ENCODE measurements around the gene ADAMTS14.

The ADAMTS14 gene

DNA sequence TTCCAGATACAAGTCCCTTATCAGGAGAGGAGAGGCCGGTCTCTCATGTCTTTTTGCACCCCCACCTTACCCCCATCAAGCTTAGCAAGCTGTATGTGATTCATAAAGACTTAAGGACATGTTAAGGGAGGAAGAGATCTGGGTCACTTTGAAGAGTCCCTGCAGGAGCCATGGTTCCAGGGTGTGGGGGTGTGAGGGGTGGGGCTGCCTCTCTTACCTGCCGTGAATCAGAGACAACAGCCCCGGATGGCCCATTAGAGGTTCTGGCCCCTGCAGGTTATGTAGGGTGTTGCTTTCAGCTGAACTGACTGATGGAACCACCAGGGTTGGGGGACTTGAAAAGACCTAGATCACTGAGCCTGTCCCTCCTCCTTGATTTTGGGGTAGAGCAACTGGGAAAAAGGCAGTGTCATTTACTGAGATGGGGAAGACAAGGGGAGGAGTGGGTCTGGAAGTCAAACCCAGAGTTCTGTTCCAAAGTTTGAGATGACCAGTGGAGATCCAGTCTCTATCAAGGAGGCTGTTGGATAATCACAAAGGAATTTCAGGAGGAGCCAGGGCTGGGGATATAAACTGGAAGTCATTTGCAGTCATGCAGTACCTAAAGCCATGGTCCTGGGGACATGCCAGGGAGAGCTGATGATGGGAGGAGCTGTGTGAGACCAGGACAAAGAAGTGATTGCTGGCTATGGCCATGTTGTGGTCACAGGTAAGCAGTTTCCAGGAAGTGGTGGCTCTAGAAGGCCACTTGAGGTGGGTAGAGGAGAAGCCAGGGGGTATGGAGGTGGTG, 23.1 kb downstream of the ADAMTS14 start:
- no peak for DNase-seq

DNA sequence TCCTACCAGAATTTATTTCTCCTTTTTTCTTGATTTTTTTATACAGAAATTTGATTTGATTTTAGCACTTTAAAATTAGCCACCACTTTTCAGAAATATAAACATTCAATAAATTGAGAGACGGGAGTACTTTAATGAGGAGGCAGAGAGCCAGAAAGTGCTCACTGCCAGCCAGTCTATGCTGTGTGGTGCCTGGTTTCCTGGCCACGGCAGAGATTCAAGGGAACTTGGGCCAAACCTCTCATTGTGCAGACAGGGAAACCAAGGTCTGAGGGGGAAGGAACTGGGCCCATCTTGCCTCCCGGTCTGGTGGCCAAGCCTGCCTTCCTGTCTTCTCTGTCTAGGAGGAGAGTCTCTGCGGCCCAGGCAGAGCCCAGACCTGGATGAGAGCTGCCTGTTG, 25.9 kb downstream of the ADAMTS14 start:
- no peak for DNase-seq

DNA sequence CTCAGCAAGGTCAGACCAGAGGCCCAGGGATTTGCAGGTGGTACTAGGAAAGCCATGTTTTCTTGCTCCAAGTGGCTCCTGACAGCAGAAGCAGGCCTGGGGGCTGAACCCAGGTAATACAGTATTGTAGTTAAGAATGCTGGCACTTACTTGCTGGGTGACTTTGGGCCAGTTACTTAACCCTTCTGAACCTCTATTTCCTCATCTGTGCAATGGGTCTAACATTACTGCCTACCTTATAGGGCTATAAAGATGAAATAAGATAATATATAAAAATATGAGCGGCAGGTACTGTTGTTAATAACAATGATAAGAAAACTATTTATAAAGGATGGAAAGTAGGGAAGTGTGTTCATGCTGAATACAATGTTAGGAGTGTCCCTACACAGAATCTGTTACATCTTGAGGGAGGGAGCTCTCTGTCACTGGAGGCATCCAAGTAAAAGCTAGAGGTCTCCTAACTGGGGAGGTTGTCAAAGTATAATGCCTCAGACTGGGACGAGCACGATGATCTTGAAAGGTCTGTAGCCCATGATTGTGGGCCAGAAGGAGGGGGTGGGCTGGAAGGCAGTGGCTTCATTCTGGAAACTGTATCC, 26.9 kb downstream of the ADAMTS14 start:
- no peak for DNase-seq

DNA sequence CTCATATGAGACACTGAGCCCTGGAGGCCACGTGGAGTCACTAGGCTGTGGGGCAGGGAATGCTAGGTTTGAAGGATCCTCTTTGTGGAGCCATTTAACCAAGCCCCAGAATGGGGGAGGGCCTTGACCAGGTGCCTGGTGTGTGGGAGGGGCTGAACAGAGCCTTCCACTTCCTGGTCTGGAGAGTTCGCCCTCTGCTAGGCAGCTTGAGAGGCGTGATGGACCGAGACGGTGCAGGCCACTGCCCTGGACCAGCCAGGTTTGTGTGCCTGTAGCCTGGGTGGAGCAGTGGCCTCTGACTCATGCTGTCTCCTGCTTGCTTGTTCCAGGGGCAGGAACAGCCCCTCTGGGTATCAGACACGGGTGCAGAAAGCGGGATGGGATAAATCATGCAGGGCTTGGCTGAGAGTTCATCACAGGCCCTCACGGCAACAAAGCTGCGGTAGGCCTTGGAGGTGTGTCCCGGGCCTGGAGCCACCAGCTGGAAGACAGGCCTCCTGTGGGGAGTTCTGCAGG, 27.4 kb downstream of the ADAMTS14 start:
- DNase-seq = no peak

DNA sequence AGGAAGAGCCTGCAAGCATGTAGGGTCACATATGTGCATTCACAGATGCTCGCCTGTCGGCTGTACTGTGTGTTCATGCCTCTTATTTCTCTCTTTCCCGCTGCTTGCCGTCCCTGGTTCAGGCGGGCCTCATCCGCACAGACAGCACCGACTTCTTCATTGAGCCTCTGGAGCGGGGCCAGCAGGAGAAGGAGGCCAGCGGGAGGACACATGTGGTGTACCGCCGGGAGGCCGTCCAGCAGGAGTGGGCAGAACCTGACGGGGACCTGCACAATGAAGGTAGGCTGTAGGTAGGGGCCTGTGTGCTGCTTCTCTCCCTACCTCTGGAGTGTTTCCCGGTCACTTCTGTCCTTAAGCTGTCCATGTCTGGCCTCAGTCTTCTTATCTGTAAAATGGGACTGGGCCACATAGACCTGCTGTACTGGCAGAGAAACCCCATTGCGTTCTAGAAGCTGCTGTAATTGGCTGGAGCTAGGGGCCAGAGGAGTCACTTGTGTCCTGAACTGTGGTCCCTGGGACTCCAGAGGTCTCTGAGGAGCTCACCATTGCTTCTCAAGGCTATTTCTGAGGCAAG, 30.0 kb downstream of the ADAMTS14 start:
- DNase-seq = no peak

DNA sequence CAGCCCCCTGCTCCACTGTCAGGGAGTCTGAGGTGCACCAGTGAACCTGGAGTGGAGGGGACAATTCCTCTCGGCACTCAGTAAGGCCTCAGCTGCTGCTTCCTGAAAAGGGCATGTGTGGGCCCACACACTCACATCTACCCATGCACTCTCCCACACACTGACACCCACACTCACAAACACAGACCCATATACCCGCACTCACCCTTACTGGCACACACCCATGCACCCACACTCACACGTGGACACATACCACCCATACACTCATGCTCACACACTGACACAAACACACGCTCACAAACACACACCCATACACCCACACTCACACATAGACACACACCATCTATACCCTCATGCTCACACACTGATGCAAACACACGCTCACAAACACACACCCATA, 31.9 kb downstream of the ADAMTS14 start:
- DNase-seq = no peak

DNA sequence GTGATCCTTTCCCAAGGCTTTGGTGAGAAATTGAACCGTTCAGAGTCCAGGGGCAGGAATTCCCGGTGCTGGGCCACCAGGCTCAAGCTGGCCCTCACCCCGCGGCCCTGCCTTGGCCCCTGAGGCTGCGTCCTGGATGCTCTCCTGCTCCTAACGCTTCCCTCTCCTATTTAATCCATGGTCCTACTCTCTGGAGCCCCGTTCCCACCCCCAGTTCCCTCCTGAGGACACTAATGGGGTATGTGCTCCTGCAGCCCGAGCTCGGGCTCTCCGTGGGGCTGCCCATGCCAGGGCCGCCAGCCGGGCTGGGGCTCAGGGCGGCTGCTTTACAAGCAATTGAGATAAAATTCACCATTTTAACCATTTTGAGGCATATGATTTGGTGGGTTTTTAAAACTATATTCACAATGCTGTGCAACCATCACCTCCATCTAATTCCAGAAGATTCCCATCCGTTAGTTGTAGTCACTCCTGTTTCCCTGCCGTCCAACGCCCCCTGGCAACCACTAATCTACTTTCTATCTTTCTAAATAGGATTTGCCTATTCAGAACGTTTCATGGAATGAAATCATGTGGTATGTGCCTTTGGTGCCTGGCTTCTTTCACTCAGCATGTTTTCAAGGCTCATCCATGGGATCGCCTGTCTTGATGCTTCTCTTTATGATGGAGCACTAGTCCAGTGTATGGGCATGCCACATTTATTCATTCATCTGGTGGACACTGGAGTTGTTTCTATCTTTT, 33.0 kb downstream of the ADAMTS14 start:
- DNase-seq = no peak

DNA sequence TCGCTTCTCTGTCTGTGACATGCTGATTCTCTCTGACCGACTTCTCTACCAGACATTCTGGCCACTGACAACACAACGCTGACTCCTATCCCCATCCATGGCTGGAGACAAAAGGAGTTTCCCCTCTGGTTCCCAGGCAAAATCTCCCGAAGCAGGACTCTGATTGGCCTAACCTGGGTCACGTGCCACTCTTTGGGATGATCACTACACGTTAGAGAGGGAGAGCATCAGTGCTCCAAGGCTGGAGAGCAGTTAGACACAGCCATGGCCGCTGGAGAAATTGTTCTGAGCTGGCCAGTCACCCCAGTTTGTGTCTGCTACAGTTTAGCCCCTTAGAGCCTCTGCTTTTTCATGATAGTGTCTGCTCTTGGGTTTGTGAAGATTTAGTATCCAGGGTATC, 38.9 kb downstream of the ADAMTS14 start:
- DNase-seq = no peak

DNA sequence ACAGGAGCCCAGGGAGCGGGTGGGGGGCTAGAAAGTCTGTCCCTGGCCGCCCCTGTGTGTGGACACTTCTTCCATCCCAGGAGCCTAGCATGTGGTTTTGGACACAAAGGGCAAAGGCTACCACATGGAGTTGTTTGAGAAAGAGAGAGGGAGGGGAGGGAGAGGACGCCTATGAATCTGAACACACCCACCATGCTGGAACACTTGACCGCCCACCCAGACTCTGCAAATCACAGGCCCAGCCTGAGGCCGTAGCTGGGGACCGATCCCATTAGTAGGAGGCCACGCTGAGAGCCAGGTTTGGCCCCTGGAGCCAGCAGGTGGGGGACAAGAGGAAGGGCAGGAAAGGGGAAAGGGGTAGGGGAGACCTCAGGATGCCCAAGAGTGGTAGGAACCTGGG, 39.6 kb downstream of the ADAMTS14 start:
- DNase-seq = no peak

DNA sequence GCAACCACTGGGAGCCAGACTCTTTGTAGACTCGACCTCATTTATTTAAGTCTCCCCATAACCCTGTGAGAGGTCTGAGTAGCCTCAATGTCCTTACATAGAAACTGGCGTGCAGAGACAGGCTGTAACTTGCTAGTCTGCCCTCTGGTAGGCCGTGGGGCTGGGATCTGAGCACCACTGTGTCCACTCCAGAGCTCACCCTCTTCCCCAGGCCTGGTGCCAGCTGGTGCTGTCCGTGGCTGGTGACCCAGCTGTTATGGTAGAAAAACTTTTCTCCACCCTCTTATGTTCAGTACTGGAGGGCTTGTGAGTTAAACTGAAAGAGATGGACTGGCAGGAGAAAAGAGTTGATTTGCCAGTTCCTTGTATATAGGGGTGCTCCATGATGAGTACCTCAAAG, 41.9 kb downstream of the ADAMTS14 start:
- no peak for DNase-seq

DNA sequence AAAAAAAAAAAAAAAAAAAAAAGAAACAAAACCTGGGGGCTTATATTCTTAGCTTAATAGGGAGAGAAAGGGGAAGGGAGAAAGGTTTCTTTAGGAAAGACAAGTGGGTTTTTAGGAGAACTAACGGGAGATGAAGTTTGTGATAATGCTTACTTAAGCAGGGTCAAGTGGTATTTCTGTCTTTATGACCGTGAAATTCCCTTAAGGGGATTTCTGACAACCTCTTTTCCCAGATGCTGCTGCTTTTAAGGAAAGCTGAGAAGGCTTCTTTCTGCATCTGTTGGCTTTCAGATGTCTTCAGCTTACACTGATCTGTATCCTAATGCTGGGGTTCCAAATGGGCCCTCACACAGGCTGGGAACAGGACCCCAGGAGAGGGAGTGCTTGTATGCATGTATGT, 42.6 kb downstream of the ADAMTS14 start:
- no peak for DNase-seq

DNA sequence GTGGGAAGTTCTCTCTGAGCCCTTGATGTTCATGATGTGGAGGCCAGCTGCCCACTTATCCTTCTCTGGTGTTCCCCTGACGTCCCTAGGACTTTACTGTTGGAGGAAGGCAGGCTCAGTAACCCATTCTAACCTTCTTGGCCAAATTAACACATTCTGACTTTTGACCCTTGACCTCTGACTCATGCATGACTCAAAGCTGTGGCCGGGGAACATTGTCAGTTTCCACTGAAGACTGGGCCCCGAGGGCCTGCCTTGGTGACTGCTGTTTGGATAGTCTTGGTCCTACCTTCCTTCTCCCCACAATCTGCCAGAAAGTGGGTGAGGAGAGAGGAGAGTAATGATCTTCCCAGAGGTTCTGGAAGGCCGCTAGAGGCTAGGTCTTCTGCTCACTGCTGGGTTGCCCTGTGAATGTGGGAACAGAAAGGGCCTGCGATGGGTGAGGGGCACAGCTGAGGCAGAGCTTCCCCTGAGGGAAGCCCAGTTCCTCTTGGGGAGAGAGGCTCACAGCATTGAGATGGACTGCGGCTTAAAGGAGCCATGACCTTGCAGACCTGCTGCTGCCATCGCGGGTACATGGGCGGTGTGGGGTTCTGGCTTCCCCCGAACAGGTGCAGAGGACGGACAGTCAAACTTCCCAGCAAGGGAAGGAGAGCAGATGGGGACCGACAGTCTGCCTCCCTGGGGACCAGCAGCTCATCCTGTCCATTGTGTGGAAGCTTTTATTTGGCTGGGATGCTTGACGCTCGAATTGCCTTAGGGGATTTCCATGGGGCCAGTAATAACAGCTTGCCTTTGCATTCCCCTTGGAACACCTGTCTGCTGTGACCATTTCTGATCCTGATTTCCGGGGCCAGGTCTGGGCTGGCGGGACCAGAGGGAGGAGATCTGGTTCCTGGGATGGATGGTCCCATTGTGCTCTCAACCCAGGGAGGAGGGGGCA, 43.8 kb downstream of the ADAMTS14 start:
- peak in 1 of 2 donors; percentile 25 for DNase-seq

DNA sequence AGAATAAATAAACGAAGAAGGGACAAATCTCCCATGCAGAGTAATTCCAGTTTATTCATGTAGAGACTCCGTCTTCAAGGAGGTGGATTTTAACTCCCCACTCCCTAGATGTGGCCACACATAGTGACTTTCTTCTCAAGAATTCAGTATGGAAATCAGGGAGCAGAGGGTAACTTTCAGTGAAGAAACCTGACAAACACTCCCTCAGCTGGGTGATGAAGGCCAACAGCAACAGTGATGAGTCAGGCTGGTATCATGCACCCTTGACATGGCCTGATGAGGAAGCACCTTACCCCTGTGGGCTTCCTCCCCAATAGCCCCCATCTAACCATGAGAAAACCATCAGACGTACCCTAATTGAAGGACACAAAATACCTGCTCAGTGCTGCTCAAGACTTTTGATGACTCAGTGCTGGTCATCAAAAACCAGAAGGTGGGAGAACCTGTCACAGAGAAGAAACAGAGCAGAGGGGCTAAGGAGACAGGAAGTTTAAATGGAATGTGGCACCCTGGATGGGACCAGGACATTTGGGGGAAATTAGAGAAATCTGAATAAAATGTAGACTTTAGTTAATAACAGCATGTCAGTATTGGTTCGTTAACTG, 50.6 kb downstream of the ADAMTS14 start:
- DNase-seq = no peak

DNA sequence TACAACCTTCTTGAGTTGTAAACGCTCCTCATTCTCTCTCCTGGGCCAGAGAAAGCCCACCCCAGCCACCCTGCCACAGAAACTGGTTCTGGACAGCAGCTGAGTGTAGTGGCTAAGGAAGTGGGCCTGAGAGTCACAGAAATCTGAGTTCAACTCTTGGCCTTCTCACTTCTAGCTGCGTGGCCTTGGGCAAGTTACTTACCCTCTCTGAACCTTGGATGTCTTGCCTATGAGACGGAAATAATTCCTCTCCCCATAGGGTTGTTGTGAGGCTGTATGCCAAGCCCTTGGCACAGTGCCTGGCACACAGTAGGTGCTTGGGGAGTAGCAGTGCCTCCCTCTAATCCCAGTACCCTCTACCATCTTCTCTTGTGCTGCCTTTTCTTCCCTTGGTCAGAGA, 51.5 kb downstream of the ADAMTS14 start:
- DNase-seq = no peak

DNA sequence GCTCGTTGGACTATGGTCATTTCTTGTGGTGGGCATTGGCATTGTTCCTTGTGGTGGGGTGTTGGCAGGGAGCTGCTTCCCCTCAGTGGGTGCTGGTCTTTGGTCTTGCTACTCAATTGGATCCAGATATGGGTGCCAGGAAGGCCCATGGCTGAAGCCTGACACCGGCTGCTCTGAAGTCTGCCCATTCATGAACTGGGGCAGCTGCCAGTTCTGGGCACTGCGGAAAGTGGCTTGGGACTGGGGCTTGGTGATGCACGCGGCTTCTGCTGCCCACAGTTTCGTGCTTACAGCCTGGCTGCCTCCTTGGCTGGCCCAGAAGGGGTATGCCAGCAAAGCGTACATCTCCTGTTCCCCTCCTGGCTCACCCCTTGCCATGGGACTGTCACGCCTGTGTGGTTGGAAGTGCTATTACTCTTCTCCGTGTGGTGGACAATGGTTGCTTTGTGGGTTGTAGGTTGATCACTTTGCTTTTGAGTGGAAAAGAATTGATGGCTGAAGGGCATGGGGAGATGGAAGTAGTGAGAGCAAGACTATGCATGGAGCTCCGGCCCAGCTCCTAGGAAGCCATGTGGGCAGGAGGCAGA, 54.7 kb downstream of the ADAMTS14 start:
- DNase-seq = no peak

DNA sequence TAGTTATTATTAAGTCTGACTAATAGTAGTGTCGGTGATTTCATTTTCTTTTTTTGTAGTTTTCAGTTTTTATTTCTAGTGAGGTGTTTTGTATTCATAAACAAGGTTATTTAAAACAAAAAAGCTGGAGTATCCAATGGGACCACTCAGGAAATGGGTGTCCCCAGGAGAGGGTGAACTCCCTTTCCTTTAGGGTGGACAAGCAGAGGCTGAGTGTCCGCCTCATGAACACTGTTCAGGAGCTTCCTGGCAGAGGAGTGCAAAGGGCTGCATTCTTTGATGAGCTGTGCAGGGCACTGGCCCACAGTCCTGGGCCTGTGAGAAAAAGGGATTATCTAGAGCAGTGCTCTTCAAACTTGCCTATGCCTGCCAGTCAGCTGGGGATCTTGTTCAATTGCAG, 56.0 kb downstream of the ADAMTS14 start:
- no peak for DNase-seq

DNA sequence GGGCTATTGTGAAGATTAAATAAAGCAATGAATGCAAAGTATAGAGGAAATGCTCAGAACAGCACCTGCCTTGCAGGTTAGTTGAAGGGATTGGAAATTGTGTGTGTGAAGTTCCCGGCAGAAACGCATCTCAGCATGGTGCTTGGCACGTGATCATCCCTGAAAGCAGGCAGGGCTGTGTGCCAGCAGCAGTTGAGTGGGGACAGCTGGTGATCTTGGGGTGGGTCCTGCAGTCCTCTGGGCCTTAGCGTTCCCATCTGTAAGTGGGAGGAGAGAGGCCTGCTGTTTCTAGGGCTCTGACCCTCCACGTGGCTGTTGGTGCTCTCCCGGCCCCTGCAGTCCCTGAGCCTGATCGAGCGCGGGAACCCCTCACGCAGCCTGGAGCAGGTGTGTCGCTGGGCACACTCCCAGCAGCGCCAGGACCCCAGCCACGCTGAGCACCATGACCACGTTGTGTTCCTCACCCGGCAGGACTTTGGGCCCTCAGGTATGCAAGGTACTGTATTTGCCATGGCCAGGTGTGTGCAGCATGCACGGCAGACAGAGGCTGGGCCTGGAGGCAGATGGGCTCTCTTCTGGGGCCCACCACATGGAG, 57.6 kb downstream of the ADAMTS14 start:
- no peak for DNase-seq

DNA sequence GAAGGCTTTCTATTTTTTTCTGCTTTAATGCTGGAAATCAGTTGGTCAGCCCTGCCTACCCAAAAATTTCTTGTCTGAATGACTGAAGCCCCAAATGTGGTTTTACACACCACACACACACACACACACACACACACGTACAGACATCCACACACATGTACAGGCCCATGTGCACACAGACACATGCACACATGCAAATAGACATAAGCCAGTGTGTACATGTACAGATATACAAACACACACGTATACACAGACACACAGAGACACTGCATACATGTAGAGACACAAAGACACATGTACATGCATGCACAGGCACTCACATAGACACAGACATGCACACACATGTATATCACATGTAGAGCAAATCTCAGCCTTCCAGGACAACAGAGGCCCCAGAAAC, 58.6 kb downstream of the ADAMTS14 start:
- DNase-seq = no peak

DNA sequence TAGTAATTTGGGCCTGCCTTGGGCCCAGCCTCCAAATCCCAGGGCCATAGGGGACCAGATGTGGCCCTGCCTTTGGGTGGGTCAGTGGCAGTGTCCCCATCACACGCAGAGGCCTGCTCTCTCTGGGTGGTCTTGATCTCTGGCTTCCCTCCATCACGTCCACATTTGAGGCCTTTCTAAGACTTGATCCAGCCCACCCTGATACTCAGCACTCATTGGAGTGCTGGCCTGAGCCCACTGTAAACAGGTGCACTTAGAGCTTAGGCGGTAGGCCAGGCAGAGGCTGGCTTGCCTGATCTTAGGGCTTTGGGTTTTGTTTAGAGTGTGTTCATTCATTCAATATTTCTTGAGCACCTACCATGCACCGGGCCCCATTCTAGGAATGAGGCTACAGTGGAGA, 60.3 kb downstream of the ADAMTS14 start:
- no peak for DNase-seq

DNA sequence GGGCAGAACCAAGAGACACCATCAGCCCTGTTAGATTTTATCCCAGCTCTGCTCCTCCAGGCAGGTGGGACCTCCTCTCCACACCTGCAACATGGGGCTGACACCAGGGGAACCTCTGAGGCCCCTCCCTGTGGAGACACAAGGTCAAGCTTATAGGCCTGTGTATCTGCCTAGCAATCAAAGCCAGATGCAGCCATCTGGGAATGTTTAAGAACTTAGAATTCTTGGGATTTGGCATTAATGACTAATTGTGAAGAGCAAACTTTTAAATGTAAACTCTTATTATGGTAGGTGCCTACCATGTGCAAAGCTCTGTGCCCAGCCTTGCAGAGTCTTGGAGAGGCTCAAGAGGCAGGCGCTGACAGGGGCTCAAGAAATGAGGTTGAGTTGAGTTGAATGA, 60.7 kb downstream of the ADAMTS14 start:
- DNase-seq = no peak

DNA sequence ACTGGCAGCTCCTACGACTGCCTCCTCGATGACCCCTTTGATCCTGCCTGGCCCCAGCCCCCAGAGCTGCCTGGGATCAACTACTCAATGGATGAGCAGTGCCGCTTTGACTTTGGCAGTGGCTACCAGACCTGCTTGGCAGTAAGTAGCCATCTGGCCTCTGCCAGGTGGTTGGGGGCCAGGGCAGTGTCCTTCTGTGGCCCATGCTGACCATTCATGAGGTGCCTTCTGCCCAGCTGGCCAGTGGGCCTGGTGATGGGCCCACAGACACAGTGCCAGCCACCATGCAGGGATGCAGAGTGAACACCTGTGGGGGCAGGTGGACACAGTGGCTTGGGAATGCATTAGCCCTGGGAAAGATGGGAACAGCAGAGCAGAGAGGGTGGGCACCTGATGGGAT, 62.9 kb downstream of the ADAMTS14 start:
- DNase-seq = no peak
